CD4-positive, alpha-beta T cell treated with Interleukin-6 for 4 hours (primary cell): ENCODE measurements around the gene ERG28.

Source experiments
- DNase-seq: peaks from one replicate; pipeline ENCODE4 v3.0.0-alpha.2; 2020; ENCODE audit warnings: mixed read lengths

Gene ERG28

DNA sequence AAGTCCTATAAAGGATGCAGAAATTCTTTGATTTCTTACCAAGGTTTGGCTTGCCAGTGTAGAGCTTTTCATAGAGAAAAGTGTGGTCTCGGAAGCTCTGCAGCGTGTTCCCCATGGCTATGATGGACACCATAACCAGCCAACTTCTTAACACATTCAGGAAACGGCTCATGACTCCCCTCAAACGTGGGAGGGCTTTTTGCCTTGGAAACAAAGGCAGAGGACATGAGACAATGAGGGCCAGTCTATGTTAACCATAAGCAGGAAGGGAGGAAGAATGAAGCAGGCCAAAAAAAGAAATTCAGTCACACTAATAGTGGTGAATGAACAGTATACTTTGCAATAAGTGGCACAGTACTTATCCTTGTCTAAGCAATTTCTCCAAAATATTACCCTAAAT lies 3.3 kb downstream of the ERG28 start:
- DNase-seq = no peak

DNA sequence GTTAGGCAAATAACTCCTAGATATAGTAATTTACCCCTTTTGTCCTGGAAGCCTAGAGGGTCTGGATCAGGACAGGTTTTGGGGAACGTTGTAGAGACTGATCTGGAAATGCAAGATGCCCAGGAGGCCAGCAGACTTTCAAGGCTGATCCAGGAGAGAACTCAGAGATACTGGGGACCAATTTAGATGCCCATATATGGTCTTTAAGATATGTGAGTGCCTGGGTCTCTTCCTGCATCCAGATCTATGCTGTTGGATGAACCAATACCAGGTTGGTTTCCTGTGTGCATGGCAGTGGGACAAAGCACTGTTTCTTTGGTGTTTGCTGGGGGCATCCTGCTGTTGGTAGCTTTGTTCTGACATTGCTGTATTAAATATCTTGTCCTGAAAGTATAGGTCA lies 5.4 kb downstream of the ERG28 start:
- DNase-seq = no peak

DNA sequence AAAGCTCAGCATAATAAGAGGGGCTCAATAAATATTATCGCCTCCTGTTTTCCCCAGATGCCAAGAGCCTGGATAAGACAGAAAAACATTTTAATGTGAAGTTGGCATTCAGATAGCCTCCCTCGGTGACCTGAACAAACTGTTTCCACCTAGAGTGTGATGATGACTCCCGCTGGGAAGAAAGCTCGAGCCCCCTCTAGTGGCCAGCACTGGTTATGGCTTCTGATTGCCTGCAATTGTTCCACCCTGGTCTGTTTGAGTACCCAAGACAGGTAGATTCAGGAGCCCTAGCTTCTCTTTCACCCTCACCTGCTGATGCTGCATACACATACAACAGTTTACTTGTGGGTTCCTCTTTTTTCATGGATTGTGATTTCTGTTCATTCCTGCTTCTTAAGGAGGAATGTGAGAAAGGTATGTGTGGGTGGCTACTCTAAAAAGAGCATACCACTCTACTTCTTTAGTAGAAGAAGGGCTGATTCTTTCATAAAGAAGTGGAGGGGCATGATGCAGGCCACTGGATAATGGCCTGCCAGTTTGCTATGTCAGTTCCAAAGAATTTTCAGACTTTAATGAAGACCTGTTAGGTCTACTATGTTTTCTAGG lies 6.4 kb downstream of the ERG28 start:
- peak; percentile 87 for DNase-seq

DNA sequence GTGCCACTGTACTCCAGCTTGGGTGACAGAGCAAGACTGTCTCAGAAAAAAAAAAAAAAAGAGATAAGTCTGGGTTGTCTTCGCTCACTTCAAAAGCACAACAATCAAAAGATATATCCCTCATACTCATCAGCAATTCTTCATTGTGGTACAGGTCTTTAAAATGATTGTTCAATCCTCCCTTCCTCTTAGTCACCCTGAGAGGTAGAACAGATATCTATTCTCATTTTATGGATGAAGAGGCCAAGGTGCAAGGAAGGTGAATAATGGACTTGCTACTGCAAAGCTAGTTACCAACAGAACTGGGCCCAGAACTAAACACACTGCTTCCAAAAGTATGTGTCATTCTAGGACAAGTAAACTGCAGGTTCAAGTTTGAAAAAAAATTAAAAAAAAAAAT lies 7.1 kb downstream of the ERG28 start:
- no peak for DNase-seq

DNA sequence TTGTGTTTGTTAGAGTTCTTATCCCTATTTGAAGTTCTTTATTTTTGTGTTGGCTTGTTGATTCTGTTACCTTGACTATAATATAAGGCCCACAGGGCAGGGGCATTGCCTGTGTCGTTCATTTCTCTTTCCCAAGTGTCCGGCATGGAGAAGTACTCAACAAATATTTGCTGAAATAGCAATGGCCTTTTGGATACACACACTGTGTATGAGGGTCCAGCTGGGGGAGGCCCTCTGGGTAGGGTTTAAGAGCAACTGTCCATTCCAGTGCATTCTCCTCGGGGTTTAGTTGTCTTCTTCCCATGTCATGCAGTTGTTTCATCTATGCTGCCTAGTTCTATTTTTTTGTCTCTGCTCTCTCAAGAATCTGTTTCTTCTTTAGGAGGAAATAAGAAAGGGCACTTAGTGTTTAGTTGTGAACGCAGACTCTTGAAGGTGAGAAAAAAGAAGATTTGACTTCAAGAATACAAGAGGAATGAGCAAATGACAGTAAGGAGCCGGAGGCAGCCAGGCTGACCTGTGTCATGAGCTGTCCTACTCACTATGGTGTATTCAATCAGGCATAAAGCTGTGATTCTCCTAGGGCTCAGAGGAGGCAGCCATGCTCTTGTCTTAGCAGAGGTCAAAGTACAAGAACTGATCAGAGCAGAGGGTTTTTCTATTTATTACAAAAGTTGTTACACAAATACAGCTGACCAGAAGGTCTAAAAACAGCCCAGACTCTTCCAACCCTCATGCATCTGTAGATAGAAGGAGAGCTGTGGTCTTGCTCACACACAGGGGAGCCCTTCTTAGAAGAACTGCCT lies 10.2 kb downstream of the ERG28 start:
- DNase-seq = no peak

DNA sequence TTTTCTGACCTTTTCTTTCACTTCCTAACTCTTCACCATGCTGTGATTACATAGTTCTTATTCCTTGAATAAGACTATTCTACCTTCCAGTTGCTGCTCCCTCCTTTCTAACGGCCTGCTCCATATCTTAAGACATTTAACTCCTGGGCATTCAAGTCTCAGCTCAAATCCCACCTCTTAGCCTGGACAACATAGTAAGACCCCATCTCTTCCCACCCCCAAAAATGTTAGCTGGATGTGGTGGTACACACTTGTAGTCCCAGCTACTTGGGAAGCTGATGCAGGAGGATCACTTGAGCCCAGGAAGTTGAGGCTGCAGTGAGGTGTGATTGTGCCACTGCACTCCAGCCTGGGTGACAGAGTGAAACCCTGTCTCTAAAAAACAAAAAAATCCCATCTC lies 10.9 kb downstream of the ERG28 start:
- no peak for DNase-seq

DNA sequence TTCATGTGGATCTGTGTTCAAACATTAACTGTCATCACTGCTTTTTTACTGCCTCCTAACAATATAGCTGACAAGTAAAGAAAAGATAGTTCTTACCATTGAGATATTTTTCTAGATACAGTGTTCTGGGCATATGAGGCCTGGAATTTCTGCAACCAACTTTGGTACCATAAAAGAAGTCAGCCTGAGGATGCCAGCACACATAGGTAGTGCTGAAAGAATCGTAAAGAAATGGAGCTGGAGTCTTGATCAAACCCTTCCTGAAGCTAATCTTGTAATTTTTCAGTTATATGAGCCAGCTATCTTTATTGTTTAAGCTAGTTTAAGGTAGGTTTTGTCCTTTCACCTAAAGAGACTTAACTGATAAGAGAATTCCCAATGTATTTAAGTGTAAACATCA lies 11.3 kb downstream of the ERG28 start:
- DNase-seq = no peak

DNA sequence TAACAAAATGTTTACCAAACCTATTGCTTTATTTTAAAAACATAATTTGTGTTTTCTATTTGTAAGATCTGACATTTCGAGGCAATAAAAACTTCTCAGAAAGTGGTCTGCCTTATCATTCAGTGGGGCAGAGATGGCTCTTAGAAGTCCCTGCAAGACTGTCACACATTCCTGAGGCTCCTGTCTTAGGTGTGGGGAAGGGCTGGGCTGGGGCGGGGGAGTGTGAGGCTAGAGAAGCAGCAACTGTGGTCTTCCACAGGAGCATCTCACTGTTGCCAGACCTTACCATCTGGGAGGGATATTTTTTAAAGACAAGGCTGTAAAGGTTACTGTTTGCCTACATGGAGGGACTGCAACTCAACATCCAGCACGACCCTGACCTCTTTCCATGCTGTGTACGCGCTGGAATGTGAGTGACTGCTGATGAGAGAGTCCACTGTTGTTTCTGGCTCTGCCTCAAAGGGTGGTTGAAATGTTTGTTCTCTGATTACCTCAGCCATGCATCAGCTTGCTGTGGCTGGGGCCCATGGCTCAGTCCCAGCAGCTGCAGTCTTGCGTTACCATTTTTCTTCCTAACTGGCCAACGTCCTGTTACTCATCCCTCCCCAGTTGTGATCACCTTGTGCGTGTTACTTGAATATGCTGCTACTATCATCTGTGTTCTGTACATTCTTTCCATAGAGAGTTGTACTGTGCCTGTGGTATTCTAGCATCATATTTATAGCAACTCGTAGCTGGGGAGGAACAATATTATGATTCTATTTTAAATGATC lies 12.4 kb downstream of the ERG28 start:
- no peak for DNase-seq

DNA sequence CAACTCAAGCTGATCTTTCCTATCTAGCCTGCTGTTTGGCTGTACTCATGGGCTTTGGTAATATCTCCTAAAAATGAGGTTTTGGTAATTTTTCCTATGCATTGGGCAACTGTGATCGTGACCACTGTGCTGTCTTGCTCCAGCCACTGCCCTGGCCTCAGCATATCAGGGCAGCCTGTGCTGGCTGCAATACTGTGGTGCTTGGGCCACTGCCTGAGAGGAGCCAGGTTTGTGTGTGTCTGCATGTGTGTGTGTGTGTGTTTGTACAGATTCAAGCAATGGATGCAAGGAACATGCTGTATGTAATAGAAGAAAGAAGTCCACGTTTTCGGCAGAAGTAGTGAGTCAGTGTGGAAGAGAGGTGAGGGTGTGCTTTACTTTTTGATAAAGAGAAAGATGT lies 13.0 kb downstream of the ERG28 start:
- no peak for DNase-seq

DNA sequence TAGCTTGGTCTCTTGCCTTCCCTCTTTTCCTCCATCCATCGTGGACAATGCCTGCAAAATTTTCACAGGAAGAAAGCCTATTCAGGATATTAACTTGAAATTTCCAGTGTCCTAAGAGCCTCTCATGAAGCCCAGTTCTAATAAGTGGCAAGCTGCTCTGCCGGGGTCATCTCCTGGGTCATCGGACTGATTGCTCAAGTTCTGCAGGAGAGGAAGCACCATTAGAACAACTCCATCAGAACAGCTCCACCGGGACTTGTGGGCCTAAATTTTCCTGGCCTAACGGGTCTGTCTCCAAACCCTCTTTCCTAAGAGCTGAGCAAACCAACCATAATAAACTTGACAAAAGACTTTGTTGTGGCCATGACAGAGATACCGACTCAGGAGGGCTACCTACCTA lies 13.9 kb downstream of the ERG28 start:
- no peak for DNase-seq

DNA sequence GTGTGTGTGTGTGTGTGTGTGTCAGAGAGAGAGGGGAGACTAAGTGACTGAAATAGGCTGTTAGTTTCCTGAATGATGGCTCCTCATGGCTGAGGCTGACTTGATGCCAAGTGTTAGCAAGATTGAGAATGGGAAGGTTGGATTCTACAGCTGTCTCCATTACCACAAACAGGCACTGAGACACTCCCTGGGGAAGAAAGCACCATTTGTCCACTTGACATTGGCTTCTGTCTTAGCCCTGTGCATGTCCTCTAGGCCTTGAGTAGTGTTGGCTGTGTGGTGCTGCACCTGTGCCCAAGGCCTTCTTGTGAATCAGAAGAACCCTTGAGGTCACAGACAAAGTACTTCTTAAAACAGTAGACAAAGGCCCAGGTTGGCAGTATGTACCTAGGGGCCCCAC lies 15.6 kb downstream of the ERG28 start:
- no peak for DNase-seq

DNA sequence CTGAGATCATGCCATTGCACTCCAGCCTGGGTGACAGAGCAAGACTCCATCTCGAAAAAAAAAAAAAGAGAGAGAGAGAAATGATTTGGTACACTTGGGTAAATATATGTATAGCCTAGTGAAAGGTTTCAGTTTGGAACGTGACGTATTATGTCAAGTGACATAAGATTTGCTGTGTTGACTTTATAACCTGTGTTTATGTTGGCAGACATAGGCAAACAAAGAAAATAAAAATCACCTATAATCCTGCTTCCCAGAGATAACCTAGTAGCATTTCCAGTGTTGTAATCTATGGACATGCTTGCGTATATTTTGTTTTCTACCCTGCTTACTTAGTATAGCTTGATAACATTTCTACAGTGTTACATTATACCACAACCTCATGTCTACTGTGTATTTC lies 16.7 kb downstream of the ERG28 start:
- no peak for DNase-seq

DNA sequence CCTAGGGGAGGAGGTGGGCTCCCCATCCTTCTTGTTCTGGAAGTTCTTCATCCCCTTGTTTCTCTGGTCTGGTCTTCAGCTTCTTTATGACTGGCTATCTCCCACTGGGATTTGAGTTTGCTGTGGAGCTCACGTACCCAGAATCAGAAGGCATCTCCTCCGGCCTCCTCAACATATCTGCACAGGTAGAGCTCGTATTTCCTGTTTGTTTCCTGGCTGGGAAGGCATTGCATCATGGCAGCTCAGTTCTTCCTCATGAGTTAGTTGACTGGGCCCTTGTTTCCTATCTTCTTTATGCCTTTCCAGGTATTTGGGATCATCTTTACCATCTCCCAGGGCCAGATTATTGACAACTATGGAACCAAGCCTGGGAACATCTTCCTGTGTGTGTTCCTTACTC lies 19.8 kb downstream of the ERG28 start:
- no peak for DNase-seq

DNA sequence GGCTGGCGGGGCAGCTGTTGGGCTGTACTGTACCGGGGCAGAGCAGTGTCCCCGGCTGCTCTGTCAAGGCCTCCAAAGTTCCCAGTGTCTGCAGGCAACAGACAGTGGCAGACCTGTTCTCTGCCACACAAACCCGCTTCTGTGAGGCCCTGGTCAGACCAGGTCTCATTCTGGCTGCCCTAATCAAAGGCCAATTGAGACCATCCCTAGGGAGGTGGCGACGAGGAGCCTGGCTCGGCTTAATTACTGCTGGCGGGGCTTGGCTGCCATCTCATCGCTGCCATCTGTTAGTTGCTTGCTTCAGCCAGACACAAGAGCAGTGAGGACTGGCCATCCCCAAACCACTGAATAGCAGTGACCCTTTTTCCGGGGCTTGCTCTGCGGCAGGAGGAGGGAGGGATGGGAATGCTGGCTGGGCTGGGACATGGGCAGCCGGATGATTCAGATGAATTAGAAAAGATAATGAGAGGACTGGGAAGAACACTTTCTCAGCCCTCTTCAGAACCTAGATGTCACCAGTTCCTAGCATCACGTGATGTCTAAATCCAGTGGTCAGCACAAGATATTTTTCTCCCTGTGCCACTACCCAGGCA lies 24.5 kb downstream of the ERG28 start:
- no peak for DNase-seq

DNA sequence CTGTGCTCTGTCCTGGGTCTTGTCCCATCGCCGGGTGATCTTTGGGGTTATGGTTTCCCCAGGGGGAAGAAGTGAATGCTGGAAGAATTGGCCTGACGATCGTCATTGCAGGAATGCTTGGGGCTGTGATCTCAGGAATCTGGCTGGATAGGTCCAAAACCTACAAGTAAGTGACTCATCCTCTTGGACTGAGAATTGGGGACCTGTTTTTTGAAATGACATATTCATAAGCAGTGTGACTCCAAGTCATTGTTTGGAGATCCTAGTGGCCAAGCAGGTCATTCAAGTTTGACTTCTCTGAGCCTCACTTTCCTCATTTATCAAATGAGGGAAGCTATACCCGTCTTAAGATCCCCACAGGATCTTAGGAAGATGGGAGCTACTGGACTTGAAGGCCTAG lies 25.8 kb downstream of the ERG28 start:
- no peak for DNase-seq

DNA sequence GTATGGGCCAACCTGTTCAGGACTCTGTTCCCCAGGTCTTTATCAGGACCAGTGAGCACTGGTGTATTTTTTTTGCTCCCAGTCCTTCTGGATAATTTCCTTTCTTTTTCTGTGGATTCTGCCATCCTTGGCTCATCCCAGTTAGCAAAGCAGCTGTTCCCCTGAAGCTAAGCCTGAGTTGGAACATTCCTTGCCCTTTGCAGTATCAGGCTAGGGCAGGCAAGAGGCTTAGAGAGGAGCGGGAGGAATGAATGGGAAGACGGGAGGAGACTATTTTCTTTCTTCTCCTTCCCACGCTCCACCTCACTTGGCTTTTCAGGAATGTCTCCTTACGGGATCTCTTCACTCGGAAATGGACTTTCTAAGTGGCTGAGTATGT lies 29.2 kb downstream of the ERG28 start:
- DNase-seq = no peak

DNA sequence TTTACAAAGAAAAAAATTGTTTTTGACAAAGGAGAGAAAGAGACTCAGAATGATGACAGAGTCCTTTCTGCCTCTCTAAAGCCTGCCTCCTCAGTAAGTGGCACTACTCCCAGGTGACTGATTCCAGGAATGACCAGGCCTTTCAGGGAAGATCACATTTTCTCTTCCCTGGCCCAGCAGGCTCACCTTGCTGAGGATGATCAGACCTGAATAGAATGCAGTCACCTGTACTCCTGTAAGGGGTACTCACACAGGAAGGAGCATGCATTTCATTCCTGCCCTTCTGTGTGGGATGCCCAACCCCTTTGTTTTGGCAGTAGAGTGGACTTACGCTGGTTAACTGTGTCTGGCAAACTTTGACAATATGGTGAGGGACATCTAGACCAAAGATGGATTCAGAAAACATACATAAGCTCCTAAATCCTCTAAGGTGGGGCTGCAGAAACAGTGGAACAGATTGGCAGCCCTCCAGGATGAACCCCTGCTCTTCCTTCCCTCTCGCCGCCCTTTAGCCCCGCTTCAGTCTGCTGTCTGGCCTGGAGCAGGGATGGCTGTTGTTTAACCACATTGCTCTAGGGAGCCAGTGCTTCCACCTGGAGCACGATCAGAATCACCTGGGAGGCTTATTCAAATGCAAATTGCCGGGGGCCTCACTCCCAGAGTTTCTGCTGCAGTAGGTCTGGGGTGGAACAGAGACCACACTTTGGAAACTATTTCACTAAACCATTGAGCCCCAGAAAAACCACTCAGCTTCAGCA lies 29.8 kb downstream of the ERG28 start:
- no peak for DNase-seq

DNA sequence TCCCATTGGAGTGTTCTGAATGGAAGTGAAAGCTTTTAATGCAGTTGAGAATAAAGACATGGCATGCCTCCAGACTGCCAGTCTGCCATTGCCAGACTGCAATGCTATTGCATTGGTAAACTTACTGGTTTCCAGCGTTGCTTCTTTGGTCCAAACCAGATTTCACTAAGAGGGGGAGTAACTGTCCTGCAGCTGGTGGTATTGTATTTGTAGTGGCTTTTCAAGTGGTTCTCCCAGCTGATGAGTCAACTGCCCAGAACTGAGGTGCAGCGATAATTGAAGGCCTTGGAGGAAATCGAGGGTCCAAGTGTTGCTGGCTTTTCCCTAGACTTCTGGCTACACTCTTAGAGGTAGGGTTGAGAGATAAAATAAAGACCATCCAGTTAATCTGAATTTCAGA lies 31.9 kb downstream of the ERG28 start:
- DNase-seq = no peak

DNA sequence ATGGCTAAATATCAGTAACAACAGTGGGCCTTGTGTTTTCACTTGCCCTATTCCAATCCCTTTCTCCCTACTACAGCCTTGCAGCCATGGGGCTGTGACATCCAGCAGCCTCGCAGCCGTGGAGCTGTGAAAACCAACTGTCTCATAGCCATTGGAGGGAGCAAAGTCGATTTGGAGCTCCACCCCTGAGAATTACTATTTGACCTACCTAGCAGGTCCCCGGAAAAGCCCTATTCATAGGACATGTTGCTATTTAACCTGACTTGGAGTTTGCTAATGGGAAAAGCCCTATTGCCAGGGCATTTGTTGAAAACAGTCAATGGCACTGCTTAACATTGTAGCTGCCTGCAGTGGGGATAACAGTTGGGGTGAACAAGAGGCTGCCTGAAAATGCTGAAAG lies 33.3 kb downstream of the ERG28 start:
- DNase-seq = no peak

DNA sequence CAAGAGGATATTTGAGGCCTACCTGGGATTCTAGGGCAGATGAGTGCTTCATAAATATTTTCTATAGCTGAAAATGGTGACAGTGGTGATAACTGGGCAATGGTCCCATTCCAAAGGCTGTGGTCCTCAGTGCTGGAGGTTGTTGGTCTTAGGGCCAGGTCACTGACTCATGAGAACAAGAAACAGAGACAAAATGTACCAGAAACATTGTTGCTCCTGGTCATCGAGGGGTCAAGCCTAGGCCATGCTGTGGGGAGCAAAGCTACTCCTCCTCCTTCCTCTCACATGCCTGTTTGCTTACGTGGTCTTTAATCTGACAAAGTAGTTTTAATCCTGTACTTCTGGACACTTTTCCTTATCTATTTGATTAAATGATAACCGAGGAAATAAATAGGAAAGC lies 33.8 kb downstream of the ERG28 start:
- DNase-seq = no peak

DNA sequence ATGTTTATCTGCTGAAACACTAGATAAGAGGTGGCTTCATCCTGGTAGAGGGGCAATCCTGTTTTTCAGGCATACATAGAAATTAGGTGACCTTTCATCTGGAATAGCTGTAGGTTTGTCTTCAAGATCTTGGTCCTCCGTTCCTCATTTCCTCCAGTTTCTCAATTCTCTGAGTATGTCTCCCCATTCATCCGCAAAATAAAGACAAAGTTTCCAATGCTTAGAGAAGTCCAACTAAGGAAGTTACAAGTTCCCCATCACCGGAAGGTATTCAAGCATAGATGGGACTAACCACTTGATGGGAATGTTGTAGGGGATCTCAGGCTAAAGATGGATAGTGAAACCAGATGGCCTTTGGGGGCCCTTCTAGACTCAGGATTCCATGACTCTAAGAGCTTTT lies 34.3 kb downstream of the ERG28 start:
- no peak for DNase-seq

DNA sequence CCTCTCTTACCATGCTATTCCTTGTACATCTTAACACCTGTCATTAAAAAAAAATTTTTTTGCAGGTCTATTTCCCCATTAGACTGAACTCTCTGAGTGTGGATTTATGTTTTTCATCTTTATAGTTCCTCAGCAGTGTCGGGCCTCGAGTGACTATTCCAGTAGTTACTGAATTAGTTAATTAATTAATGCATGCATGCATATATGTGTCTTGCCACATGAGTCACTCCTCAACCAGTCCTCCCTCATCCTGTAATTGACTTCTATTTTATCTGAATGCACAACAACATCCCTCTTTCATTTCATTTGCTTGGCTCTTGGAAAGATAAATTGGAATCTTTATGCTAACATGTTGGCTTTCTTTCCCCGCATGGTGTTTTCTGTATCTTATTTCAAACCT lies 35.6 kb downstream of the ERG28 start:
- no peak for DNase-seq

DNA sequence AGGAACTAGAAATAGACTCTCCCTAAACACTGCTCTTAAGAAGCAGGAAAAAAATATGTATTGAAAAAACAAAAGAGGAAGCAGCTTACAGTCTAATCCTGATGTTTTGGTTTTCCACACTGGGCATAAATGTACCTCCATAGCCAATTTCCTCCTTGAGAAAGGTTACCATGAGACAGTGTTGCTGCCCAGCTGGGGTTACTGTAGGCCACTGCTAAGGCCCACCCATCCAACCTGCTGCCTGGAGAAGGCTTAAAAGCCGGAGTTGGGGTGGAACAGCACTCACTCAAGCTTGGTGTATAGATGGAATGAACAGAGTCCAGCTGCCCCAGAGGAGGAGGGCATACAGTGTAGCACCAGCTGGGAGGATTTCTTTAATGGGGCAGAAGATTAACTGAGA lies 41.1 kb downstream of the ERG28 start:
- DNase-seq = no peak
